CD4-positive, alpha-beta T cell treated with Interleukin-1 beta for 1 hour (primary cell): ENCODE results near the gene LGALS9C.
"Not testable (repeated sequence)": the region's sequence is repeated elsewhere in the genome, so short reads cannot be mapped to it uniquely, and the experiment has no call there.

ENCODE experiments used
- DNase-seq, 2 donors: peaks; one replicate each; pipeline ENCODE4 v3.0.0-alpha.2; 2020 to 2022

Gene LGALS9C

DNA sequence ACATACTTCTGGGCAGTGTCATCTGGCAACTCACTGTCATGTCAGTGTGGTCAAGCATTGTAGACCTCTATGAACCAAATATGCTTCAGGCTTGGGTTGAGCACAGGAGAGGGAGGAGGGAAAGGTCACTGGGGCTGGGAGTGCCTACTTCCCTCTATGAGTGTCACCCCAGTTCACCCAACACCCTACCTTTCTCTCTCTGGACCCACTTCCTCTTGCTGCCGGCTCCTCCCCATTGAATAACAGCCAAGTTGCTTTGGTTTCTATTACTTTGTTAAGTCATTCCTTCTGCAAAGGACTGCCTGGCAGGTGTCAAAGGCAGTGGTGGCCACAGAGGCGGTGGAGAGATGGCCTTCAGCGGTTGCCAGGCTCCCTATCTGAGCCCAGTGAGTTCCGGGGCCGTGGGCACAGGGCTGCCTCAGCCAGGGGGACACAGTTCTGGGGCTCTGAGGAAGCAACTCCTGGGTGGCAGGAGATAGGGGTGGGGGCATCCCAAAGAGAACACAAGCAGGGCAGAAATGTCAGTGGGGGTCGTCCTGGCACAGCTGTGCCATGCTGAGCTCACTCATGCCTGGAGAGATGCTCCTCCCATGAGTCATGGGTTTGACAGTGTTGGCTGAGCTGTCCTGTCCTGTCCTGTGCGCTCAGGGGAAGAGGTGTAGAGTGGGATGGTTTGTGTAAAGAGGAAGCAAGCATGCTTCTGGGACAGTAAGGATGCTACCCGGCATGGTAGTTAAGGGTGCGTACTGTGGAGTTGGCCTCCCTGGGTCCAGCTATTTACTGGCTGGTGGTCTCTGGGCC is at the start of gene LGALS9C:
TSS of gene LGALS9C (plus strand) at position 282 of the 801 bp plus-strand sequence. CDS start at position 348, 66 bp downstream.
- DNase-seq: peak; percentile 7 to 25

DNA sequence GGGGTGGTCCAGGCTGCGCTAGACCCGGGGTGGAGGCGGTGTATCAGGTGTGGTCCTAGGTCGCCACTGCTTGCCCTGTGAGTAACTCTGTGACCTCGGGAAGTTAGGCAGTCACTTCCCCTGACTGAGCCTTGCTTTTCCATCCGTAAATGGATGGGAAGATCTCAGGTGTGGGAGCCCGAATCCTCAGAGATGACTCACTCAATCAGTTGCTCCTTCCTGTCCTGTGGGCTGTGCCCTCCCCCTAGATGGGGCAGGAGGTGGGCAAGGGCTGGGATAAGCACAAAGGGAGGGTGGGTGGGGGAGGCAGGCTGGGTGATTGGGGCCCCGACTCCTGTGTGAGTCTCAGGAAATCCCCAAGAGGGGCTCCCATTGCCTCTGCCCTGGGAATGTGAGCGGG is 44.4 kb upstream of the LGALS9C start:
- not testable (repeated sequence) for DNase-seq

DNA sequence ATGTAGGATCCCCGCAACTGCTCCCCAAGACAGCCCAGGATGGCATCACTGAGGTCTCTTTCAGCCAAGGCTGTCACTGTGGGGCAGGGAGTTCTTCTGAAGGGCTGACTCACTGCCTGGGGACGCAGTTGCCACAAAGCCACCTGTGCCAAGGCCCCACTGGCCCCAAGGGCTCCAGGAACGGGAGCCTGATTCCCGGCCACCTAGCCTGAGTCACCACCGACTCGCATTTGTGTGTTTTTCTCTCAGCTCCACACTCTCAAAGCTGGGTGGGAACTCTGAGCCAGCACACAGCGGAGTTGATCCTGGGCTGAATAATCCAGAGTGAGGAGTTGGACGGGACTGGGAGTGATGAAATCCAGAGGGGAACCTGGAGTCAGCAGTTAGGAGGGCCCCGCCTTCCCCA is 37.1 kb upstream of the LGALS9C start:
- DNase-seq: not testable (repeated sequence)

DNA sequence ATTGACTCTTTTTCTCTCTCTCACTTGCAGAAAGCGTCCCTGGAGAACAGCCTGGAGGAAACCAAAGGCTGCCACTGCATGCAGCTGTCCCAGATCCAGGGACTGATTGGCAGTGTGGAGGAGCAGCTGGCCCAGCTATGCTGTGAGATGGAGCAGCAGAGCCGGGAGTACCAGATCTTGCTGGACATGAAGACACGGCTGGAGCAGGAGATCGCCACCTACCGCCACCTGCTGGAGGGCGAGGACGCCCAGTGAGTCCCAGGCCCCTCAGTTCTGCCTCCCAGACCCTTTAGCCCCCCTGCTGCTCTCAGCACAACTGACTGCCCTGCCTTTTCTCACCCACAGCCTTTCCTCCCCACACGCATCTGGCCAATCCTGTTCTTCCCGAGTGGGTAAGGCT is 34.5 kb upstream of the LGALS9C start:
- peak; percentile 23 to 37 for DNase-seq

DNA sequence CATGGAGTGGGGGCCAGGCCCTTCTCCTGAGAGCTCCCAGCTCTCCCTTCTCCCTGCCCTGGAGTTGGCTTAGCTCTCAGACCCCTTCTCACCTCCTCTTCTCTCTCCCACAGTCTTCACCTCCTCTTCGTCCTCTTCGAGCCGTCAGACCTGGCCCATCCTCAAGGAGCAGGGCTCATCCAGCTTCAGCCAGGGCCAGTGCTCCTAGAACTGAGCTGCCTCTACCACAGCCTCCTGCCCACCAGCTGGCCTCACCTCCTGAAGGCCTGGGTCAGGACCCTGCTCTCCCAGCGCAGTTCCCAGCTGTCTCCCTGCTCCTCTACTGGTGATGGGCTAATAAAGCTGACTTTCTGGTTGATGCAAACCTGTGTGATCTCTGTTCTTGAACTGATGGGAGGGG is 34.1 kb upstream of the LGALS9C start:
- not testable (repeated sequence) for DNase-seq

DNA sequence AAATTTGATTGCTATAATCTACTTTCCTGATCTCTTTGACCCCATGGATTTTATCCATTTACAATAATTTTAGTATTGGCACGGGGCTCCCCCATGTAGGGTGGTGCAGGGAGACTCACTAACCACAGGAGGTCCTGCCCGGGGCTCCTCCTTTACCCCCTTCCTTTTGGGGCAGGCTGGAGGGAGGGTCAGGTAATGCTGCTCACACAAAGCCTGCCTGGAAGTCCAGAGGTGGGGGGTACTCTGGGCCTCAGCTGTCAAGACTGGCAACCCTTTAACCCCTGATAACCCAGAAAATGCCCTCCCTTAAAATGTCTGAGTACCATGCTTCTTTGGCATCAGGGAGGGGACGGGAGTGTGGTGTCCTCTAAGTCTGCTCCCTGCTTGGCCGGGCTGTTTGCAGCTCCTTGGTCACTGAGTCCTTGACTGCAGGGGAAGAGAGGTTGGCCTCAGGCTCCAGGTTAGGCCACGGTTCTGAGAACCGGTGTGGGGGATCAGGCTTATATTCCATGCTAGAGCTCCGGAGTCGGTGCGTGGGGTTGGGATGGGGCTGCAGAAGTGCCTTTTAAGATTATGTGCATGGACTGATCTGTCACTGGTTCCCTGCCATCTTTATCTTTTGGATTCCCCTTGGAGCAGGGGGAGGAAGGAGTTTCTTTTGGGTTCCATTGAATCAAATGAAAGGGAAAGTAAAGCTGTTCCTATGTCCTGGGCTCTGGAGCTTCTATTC is 28.9 kb upstream of the LGALS9C start:
- not testable (repeated sequence) for DNase-seq

DNA sequence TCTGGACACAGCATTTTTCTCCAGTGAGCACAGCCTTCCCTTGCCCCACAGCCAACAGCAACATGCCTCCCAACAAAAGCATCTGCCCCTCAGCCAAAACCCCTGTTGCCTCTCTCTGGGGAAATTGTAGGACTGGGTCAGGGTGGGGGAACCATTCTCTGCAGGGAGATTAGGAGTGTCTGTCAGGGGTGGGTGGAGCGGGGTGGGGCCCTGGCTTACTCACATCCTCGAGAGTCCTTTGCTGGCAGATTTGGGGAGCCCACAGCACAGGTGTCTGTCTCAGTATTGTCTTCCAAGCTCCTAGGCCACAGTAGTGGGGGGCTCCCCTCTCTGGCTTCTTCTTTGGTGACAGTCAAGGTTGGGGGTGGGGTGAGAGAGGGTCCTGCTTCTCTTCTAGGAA is 28.3 kb upstream of the LGALS9C start:
- not testable (repeated sequence) for DNase-seq

DNA sequence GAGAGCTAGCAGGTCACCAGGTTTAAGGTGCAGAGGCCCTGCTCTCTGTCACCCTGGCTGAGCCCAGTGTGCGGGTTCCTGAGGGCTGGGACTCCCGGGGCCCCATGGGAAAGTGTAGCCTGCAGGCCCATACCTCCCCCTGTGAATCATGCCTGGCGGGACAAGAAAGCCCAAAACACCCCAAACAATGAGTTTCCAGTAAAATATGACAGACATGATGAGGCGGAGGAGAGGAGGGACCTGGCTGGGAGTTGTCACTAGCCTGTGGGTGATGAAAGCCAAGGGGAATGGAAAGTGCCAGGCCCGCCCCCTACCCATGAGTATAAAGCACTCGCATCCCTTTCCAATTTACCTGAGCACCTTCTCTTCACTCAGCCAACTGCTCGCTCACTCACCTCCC is 26.8 kb upstream of the LGALS9C start:
- DNase-seq: not testable (repeated sequence)

DNA sequence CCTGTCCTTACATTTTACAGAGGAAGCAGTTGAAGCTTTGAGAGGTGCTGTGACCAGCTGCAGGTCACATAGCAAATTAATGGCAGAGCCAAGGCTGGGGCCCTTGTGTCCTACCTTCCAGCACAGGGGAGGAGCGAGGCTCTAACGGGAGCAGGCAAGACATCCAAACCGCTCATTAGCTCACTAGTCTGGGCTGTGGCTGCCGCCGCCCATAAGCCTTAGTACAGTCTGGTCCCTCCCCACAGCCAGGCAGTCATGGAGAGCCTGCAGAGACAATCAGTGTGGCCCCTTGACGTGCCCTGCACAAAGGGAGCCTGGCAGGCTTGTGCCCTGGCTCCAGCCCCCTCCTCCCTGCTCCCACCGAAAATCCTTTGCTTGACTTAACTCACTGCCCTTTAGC is 25.6 kb upstream of the LGALS9C start:
- not testable (repeated sequence) for DNase-seq

DNA sequence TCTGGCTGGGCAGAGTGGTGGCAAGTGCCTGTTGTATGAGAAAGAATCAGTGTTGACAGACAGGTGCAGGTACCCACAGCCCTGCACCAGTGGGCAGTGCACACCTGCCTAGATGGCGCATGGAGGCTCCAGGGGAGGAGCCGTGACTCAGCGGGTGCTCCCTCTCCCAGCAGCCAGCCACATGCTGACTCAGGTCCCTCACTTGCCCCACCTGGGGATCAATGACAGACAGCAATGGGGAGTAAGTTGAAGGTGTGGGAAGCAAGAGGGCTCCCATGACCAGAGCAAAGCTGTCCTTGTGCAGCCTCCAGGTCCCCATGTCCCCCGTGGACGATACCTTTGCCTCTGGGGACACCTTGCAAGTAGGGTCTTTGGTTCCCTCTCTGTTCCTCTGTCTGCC is 24.6 kb upstream of the LGALS9C start:
- not testable (repeated sequence) for DNase-seq

DNA sequence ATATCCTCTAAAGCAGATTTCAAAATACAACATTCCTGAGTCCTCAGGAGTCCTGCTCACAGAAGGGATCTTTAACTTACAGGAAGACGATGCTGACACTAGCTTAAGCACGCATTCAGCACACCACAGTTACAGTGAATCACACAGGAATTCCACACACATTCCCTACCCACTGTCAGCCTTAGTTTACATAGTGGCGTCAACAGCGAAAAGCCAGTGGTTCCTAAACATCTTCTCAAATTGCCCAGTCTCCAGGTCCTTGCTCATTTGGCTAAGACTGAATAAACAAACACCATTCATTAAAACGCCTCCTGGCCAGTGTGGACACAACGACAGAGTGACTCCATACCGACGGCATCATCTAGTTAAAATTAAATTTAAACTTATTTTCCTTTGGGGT is 17.6 kb upstream of the LGALS9C start:
- DNase-seq: not testable (repeated sequence)

DNA sequence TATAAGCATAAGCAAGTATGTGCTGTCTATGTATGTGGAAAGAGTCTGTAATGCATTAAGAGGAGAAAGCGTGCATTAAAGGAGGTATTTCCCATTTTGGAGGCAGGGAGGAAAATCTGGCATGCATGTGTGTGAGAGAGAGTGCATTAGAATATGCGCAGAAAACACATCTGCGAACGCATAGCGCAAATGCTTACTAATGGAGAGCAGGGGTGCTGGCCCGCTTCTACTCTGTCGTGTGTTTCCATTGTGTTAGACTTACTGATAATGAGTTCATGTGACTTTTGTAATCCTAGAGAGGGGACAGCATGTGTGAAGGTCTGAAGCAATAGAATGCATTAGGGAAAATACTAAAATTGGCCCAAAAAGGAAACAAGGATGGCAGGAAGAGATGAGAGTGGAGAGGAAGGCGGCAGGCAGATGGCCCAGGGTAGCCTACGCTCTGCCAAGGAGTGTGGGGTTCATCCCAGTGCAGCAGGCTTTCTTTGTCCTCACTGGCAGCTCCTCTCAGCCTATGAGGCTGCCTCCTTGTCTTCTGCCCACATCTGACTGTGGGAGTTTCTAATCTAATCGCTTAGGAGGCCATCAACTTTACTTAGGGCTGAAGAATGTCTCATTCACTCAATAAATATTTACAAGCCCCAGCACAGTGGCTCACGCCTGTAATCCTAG is 12.6 kb upstream of the LGALS9C start:
- DNase-seq: not testable (repeated sequence)

DNA sequence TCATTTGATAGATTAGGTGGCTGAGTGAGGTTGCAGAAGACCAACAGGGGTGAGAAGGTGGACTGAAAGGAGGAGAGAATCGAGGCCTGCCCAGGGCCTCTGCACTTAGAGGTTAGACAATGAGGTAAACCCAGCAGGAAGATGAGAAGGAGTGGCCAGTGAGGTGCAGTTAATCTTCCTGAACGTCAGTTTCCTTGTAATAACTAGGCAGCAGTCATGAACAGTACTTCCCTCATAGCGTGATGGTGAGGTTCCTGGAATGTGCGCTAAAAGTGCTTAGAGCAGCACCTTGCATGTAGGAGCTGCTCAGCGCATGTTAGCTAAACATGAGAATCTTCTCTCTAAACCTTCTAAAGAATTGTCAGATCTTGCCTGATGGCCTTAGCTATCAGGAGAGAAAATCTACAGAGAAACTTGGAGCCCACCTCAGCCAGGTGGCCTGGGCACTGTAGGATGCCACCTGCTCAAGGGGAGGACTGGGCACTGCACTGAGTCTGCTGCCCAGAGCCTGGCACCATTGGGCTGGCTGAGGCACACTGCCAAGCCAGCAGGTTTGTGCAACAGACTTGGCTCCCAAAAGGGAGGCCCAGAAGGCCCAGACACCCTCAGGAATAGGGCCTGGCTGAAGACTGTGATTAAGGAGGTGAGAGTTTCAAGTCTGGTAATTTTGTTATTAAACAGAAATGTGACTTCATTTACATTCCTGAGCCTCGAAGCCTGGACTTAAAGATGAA is 10.2 kb upstream of the LGALS9C start:
- DNase-seq: not testable (repeated sequence)

DNA sequence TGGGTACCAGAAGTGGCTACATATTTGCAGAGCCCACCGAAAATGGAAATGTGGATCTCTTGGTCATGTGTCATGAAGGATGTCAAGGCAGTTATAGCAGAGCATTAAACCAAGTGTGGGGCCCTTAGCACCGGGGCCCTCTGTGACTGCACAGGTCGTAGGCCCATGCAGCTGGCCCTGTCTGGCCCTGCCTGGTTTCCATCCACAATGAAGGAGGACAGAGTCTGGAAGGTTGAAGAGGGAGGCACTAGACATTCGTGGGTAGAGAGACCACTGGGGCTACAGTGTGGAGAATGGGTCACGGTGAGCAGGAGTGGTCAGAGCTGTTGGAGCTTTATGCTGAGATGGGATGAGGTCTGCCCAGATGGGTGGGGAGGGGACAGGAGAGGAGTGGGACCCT is 9.6 kb upstream of the LGALS9C start:
- DNase-seq: not testable (repeated sequence)

DNA sequence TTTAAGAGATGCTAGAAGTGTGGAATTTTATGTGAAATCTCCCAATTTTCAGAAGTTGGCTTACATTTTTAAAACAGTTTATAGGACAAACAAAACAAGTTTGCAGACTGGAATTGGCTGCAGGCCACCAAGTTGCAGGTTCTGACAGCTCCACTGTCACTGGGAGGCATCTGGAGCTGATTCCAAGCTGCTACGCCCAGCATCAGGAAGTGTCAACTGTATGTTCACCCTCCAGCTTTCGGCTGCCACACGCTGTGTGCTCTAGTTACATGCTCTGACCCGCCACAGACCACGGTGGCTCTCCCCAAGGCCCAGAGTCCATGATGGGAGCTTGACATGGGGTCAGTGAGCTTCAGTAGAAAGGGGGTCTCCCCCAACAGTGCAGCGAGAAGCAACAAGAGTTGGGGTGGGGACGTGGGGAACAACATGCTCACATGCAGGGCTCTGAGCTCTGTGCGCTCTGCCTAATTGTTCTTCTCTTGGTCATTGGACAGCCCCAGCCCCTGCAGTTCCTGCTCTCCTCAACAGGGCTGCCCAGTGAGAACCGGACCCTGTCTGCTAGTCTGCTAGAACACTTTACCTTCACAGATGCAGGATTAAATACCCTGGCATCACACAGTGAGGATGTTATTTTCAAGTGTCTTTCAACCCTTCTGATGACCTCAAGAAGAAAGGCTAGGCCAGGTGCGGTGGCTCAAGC is 8.0 kb upstream of the LGALS9C start:
- not testable (repeated sequence) for DNase-seq

DNA sequence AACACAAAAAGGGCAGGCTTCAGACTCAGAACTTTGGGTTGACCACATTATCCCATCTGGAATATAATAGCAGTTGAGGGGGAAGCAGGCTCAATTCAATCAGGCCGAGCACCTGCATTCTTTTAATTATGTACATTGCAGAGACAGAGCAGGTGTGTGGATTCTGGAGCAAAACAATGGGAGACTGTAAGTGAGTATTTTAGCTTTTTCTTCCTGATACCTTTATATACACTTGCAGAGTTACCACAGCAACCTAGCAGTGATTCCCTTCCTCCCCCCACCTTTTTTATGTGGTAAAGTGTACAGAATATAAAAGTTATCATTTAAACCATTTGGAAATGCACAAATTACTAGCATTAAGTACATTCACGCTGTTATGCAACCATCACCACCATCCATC is 6.8 kb upstream of the LGALS9C start:
- not testable (repeated sequence) for DNase-seq

DNA sequence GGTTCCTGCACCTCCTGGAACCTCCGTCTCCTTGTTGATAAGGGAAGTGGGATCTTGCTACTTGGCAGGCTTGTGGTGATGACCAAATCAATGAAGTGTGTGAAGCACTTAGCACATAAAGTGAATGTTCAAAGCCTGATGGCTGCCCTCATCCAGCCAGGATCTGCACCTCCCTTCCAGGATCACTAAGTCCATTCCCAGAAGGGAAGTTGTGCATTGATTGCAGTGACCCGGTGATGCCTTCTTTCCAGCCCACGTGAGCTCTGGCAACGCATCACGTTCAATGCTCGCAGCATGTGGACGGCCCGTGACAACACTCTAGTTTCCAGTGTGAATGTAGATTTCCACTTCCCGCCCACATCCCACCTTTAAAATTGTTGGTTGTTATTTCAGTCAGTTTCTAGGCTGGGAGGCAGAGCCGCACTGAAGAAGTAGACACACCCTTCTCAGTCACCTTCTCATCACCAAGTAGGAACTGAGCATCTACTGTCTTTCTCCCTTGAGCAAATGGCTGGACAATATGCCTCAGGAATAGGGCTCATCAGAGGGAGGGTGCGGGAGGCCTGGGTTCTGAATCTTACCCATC is 6.2 kb upstream of the LGALS9C start:
- not testable (repeated sequence) for DNase-seq

DNA sequence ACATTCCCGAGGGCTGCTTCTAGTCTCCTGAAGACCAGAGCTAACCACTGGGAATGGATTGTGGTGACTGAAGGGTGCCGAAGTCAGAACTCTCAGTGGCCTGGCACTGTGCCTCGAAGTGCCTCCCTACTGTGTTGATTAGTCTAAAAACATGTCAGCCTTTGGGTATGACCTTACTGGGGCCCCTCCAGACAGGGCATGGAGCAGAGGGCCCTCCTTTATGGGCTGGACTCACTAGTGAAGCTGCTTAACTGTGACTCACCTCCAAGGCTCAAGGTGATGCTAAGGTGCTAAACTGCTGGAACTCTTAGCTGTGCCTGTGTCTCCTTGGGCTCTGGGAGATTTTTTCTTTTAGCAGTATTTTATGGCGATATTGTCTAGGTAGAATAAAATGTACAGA is 2.6 kb upstream of the LGALS9C start:
- not testable (repeated sequence) for DNase-seq

DNA sequence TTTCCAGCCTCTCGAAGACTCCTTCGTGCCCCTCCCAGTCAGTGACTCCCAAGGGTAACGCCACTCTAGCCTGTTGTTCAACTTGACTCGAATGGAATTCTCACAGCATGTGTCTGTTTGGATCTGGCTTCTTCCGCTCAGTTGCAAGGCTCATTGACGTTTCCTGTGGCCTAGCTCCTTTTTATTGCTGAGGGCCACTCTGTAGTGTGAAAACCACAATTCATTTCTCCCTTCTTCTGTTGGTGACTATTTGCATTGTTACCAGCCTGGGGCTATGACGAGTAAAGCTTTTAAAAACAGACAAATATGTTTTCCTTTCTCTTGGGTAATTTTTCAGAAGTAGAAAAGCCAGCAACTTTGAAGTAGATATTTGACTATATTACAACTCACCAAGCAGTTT is 1.8 kb upstream of the LGALS9C start:
- not testable (repeated sequence) for DNase-seq

DNA sequence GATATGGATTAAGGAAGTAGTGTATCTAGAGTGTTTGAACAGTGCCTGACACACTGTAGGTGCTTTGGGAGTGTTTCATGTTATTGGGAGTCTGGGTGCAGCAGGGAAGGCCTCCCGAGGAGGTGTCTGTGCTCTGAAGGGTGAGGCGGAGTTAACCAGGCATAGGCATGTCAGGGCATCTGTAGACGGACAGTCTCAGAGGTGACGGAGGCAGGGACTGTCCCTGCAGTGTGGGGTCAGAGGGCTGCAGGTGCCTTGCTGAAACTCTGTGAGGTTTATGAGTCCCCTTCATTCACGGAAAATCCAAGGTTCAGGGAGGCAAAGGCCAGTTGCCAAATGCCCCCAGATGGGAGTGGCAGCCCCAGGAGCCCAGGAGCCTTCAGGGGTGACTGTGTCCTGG is 778 bp downstream of the LGALS9C start:
- DNase-seq: not testable (repeated sequence)

DNA sequence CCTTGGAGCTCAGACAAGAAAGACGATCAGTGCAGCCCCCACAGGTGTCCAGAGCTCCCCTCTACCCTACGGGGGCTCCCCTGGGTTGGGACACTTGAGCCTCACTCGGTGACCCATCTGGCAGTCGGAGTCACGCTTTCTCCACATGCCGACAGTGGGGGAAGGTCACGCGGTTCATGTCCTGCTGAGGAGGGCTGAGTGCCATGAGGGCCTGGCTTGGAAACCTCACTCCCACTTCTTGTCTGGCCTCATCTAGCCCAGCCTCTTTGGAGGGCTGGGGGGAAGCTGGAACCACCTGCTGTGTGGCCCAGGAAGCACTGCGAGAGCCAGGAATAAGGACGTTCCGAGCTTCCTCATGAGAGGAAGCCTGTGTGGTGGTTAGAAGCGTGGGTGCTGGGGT is 1.8 kb downstream of the LGALS9C start:
- not testable (repeated sequence) for DNase-seq
